Right hindlimb (tissue), 1 donor: ENCODE measurements around the gene ECHDC3.
"Not testable (repeated sequence)": the region's sequence is repeated elsewhere in the genome, so short reads cannot be mapped to it uniquely, and the experiment has no call there.

ENCODE experiments used
- DNase-seq: peaks from one replicate; pipeline ENCODE4 v3.0.0-alpha.2; 2018

Gene ECHDC3

GRCh38 chr10:11716686-11717085, 25.5 kb upstream of the ECHDC3 start:
- DNase-seq, result no peak

- DNase-seq, result no peak
These were observed 22.5 kb upstream of the ECHDC3 start for GRCh38 chr10:11719496-11720259.

GRCh38 chr10:11720260-11720741, 21.9 kb upstream of the ECHDC3 start:
- no peak for DNase-seq

DNA sequence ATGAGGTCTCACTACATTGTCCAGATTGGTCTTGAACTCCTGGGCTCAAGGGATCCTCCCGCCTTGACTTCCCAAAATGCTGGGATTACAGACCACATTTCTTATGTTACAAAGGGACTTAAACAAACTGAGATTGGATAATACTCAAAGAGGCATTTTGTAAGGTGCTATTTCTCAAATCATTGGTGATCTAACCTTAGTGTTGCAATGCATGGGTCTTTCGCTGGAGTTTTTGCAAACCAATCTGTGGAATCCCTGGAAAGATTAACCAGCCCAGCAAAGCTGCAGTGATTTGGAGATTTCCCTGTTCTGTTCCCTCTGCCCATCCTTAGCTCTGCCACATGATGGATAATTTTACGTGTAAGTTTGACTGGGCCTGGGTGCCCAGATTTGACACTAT, 20.4 kb upstream of the ECHDC3 start:
- no peak for DNase-seq

- DNase-seq, result no peak
These were observed 18.8 kb upstream of the ECHDC3 start for GRCh38 chr10:11723359-11723758.

DNA sequence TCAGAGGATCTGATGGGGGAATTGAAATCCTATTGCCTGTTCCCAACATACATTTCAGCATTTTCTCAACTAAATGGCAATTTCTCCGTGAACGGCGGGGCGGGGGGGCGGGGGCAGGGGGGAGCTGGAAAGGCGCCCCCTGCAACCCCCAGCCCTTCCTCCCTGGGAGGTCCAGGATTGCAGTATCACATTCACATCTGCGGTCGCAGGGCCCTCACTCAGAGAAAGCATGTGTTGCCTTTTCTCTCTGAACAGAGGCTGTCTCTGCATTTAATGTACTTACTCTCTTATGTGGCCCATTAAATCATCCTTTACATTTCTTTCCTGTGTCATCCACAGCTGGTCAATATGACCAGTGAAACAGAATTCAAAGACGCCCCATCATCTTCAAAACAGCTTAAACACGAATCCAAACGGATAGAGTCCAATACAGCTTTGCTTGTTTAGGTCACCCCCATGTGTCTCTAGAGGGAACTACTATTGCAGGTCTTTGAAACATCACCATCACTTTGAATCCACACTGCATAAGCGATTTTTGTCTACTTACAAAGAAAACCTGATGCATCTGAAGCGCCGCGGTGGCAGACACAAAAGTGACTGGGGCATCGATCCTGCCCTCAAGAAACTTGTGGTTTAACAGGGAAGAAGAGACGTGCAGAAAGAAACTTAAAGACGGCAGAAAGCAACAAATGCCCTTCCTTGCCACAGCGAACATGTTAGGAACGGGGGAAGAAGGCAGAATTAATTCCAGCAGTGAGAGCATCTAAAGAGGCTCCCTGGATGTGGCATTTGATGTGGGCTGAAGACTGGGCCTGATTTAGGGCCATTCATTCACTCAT, 17.0 kb upstream of the ECHDC3 start:
- DNase-seq, result no peak

DNA sequence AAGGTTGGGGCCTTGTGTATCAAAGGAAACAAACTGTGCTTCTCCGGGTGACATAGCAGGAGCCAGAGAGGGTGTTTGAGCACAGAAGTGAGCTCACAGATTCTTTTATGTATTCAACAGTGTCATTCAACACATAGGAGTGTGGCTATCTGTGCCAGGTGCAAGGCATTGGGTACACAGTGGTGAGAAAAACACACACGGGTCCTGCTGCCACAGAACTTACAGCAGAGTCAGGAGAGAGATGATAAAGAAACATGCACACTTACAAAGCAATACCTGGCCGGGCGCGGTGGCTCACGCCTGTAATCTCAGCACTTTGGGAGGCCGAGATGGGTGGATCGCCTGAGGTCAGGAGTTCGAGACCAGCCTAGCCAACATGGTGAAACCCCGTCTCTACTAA, 16.3 kb upstream of the ECHDC3 start:
- DNase-seq, result no peak

- DNase-seq, result no peak
These were observed 14.6 kb upstream of the ECHDC3 start for GRCh38 chr10:11727563-11727962.

DNA sequence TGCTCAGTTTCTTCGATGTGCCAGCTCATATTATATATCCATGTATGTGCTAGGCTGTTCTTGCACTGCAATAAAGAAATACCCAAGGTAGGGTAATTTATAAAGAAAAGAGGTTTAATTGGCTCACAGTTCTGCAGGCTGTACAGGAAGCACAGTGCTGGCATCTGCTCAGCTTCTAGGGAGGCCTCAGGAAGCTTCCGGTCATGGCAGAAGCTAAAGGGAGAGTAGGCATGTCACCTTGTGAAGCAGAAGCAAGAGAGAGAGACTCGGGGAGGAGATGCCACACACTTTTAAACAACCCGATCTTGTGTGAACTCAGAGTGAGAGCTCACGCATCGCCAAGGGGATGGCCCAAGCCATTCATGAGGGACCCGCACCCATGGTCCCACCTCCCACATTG, 13.8 kb upstream of the ECHDC3 start:
- no peak for DNase-seq

- DNase-seq, result no peak
These were observed 12.3 kb upstream of the ECHDC3 start for GRCh38 chr10:11729790-11730315.

- DNase-seq, result no peak
These were observed 11.4 kb upstream of the ECHDC3 start for GRCh38 chr10:11730779-11731178.

DNA sequence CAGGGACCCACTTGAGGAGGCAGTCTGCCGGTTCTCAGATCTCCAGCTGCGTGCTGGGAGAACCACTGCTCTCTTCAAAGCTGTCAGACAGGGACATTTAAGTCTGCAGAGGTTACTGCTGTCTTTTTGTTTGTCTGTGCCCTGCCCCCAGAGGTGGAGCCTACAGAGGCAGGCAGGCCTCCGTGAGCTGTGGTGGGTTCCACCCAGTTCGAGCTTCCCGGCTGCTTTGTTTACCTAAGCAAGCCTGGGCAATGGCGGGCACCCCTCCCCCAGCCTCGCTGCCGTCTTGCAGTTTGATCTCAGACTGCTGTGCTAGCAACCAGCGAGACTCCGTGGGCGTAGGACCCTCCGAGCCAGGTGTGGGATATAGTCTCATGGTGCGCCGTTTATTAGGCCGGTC, 5.4 kb upstream of the ECHDC3 start:
- DNase-seq, result not testable (repeated sequence)

DNA sequence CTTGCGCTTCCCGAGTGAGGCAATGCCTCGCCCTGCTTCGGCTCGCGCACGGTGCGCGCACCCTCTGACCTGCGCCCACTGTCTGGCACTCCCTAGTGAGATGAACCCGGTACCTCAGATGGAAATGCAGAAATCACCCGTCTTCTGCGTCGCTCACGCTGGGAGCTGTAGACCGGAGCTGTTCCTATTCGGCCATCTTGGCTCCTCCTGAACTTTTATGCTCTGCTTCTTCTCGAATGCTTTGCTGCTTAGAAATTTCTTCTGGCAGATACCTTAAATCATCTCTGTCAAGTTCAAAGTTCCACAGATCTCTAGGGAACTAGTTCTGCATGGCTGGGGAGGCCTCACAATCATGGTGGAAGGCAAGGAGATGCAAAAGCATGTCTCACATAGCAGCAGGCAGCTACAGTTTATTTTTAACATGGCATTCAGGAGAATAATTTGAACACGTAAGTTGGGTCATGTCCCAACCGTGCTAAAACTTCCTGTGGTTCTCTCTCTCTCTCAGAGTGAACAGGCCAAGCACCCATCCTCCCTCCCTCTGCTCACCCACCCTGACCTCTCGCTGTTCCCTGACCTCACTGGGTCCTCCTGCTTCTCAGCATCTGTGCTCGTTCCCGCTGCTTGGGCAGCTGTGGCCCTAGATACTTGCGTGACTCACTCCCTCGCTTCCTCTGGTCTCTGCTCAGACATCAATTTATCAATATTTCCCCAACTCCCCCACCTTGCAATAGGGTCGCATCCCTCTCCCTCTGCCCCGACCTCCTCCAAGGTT, 4.7 kb upstream of the ECHDC3 start:
- not testable (repeated sequence) for DNase-seq

DNA sequence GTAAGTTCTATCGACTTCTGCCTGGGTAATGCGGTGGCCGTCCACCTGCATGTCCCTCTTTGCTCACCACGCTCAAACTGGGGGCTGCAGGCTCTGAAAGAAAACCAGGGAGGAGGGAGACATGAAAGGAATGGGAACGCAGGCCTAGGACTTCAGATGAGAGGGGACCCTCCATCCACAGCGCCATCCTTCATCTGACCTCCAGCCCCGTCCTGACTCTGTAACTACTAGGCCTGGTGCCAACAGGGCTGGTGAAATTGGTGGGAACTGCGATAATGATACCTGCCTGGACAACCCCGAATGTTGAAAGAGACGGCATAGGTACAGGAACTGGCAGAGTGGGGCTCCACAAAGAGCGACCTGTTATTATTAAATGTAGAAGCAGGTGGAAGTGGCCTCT, 1.3 kb upstream of the ECHDC3 start:
- DNase-seq, result no peak

DNA sequence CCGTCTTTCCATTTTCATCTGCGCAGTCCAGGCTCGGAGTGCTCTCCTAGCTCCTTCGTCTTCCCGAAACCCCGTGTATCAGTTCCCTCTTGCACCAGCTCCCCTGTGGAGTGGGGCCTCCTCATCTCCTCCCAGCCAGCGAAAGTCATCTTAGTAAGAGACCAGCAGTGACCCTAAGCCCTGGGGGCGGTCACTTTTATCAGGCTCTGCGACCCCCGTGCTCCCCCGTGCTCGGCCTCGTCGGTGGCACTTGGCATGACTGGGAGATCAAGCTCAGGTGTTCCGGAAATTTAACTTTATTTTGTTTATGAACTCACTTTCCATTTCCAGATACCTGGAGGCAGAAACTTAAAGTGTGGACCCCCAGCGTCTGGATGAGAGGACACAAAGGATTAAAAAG, 574 bp upstream of the ECHDC3 start:
- no peak for DNase-seq

- no peak for DNase-seq
These were observed 657 bp downstream of the ECHDC3 start for GRCh38 chr10:11742779-11743298.

GRCh38 chr10:11743461-11744338, 1.5 kb downstream of the ECHDC3 start:
- no peak for DNase-seq

- DNase-seq, result no peak
These were observed 2.9 kb downstream of the ECHDC3 start for GRCh38 chr10:11745045-11745444.

DNA sequence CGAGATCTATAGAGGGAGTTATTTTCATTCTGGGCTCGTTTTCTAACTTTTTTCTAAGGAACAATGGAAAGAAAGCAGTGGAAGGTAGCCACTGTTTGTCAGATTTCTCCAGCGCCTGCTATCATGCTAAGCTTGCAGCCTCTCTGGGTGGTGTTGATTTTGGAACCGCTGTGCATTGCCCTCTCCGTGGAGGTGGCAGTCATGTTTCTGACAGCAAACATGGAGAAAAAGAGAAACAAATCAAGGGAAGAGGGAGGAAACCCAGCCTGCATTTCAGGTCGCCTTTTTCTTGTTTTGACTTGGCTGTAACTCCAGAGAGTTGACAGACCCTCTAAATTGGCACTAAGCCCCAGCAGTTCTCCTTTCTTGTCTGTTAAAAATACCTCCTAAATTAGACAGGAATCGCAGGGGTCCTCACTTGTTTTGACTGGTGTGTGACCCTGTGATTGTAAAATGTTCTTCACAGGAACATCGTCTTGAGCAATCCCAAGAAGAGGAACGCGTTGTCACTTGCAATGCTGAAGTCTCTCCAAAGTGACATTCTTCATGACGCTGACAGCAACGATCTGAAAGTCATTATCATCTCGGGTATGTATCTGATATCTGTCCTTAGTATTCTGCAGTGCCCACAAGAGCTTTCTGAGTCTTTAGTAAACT, 4.8 kb downstream of the ECHDC3 start:
- no peak for DNase-seq

GRCh38 chr10:11748866-11749265, 6.7 kb downstream of the ECHDC3 start:
- no peak for DNase-seq

DNA sequence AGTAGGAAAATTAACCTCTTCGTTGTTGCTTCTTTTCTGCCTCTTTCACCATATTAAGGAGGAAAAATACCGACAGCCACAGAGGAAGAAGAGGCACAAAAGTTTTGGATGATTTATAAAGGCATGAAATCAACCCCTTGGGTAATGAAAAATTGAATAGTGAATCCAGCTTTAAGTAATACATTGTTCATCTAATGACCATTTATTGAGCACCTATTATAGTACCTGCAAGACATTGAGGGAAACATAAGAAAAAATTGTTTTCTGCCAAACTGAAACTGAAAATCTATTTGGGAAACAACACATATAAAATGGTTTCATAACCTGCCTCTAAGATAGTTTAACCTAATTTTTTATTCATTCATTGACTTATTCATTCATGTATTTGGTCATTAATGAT, 8.2 kb downstream of the ECHDC3 start:
- no peak for DNase-seq
